Keratinocyte (primary cell): ENCODE data around the gene DNAJC9. TPM values are rescaled to one million over a fixed set of nuclear protein-coding genes. Genes with fewer than 3 reads are reported as not detected.

Experiments
- DNase-seq: peaks from one replicate; pipeline ENCODE4 v3.0.0-alpha.2; 2011; ENCODE audit warnings: low read depth, missing footprints, low spot score
- FAIRE-seq: peaks from 2 replicates; lab custom pipeline; 2011; peaks lifted over from hg19 to GRCh38; lab: Jason Lieb, UNC
- H2AFZ ChIP-seq: 2 replicates; pipeline ENCODE4 v1.6.0; 2012; ENCODE audit warnings: low read length, control low read depth, inconsistent platforms; ENCODE audit not compliant: control insufficient read depth
- H3K27ac ChIP-seq: 2 replicates; pipeline ENCODE4 v1.5.1; 2011; ENCODE audit warnings: low read length; ENCODE audit not compliant: control insufficient read depth, insufficient read depth
- H3K27me3 ChIP-seq: 3 replicates; pipeline ENCODE4 v1.6.0; 2011; ENCODE audit warnings: low read length; ENCODE audit not compliant: control insufficient read depth, insufficient read depth; ENCODE audit errors: extremely low read depth
- H3K36me3 ChIP-seq, 2 experiments: 2 replicates in 1 of 2; 3 replicates in 1 of 2; pipeline ENCODE4 v1.5.1; 2011; ENCODE audit warnings: low read length in 2 of 2, mild to moderate bottlenecking in 1 of 2; ENCODE audit not compliant: control insufficient read depth in 2 of 2, insufficient read depth in 2 of 2; ENCODE audit errors: extremely low read depth in 1 of 2
- H3K4me1 ChIP-seq: 3 replicates; pipeline ENCODE4 v1.5.1; 2011; ENCODE audit warnings: low read length; ENCODE audit not compliant: control insufficient read depth, insufficient read depth; ENCODE audit errors: extremely low read depth
- H3K4me2 ChIP-seq: 3 replicates; pipeline ENCODE4 v1.6.0; 2011; ENCODE audit warnings: low read depth, low read length; ENCODE audit not compliant: control insufficient read depth, insufficient read depth; ENCODE audit errors: extremely low read depth
- H3K4me3 ChIP-seq, 3 experiments: fragments of 200-600 bp in 1 of 3; sonication (generic) in 1 of 3; 2 replicates in 2 of 3; 3 replicates in 1 of 3; pipeline ENCODE4 v1.5.1; 2011 to 2016; ENCODE audit warnings: low read length in 3 of 3, mild to moderate bottlenecking in 3 of 3, control low read depth in 2 of 3, inconsistent platforms in 1 of 3, low read depth in 1 of 3, mixed read lengths in 1 of 3, mixed run types in 1 of 3, moderate library complexity in 1 of 3; ENCODE audit not compliant: control insufficient read depth in 2 of 3, insufficient read depth in 2 of 3; ENCODE audit errors: extremely low read depth in 1 of 3
- H3K79me2 ChIP-seq: 2 replicates; pipeline ENCODE4 v1.6.0; 2012; ENCODE audit warnings: low read length; ENCODE audit not compliant: control insufficient read depth, insufficient read depth
- H3K9ac ChIP-seq: 3 replicates; pipeline ENCODE4 v1.6.0; 2011; ENCODE audit warnings: low read length; ENCODE audit not compliant: control insufficient read depth, insufficient read depth; ENCODE audit errors: extremely low read depth
- H3K9me1 ChIP-seq: 3 replicates; pipeline ENCODE4 v1.6.0; 2011; ENCODE audit warnings: low read length; ENCODE audit not compliant: control insufficient read depth, insufficient read depth; ENCODE audit errors: extremely low read depth
- H3K9me3 ChIP-seq: 2 replicates; pipeline ENCODE4 v1.5.1; 2012; ENCODE audit warnings: low read depth, low read length; ENCODE audit not compliant: control insufficient read depth
- H4K20me1 ChIP-seq: 3 replicates; pipeline ENCODE4 v1.6.0; 2011; ENCODE audit warnings: low read length; ENCODE audit not compliant: control insufficient read depth, insufficient read depth; ENCODE audit errors: extremely low read depth
- EZH2 ChIP-seq: IDR thresholded peaks from one replicate; pipeline ENCODE4 v1.6.1; 2012; ENCODE audit warnings: inconsistent platforms, mild to moderate bottlenecking, low read length, moderate library complexity
- dilution Hi-C: fragments of 300-500 bp; cut with MboI; formaldehyde crosslinking; loops from one replicate; pipeline ENCODE4 v1.7.0; 2020; ENCODE audit warnings: low sequenced_read_pairs; ENCODE audit not compliant: extremely low pct_ligation_motif_present
- polyA plus RNA-seq, 5 experiments: library from polyadenylated mRNA; depleted of rRNA in 3 of 5; stranded (reverse) in 3 of 5; stranded (forward) in 1 of 5; unstranded in 1 of 5; fragments of >200 nt; gene quantifications; 1 replicate in 1 of 5; 2 replicates in 3 of 5; 3 replicates in 1 of 5; pipeline versions ENCODE4 v1.2.1 to v1.2.3, GENCODE V29; 2011 to 2012; ENCODE audit warnings: missing spikeins in 2 of 5, low read depth in 1 of 5, low replicate concordance in 1 of 5
- TF ChIP-seq, protein P1 (sequence below), 3 experiments: IDR thresholded peaks in 1 of 3; conservative IDR thresholded peaks in 1 of 3; optimal IDR thresholded peaks in 1 of 3; 2 replicates in 2 of 3; 3 replicates in 1 of 3; pipeline versions ENCODE3 to v1.5.1; 2011; ENCODE audit warnings: low read length in 3 of 3, mild to moderate bottlenecking in 3 of 3, moderate library complexity in 2 of 3, control low read depth in 1 of 3, inconsistent platforms in 1 of 3; ENCODE audit not compliant: insufficient read depth in 2 of 3; ENCODE audit errors: extremely low read depth in 1 of 3

DNAJC9 gene
- polyA plus RNA-seq, 1 donor (not counting 4 experiments of a cell fraction or from before 2014, with no cell fraction given): 23.3 TPM

DNA sequence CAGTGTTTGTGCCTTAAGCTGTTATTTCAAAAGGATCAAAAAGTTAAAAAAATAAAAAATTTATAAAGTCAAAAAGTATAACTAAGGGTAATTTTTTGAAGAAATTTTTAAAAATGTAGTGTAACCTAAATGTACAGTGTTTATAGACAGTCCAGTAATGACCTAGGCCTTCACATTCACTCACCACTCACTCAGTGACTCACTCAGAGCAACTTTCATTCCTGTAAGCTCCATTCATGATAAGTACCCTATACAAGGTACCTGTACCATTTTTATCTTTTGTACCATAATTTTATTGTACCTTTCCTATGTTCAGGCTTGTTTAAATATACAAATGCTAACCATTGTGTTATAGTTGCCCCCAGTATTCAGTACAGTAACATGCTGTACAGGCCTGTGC is 21.5 kb downstream of the DNAJC9 start:
- Histone ChIP-seq H3K4me2 (no peak overlapping the region), H3K27ac (no peak overlapping the region), H3K9me3 (no peaks in the 10 kb centered on the region), H3K9ac (no peak overlapping the region), H2AFZ (no peak overlapping the region), H3K9me1 (no peaks in the 10 kb centered on the region), H3K36me3 (no peaks in the 10 kb centered on the region), H3K4me3 (no peak overlapping the region), H3K79me2 (no peaks in the 10 kb centered on the region), H4K20me1 (no peaks in the 10 kb centered on the region), H3K27me3 (no peaks in the 10 kb centered on the region), H3K4me1 (no peaks in the 10 kb centered on the region)
- TF ChIP-seq EZH2: no peak
- TF ChIP-seq, protein P1, sequence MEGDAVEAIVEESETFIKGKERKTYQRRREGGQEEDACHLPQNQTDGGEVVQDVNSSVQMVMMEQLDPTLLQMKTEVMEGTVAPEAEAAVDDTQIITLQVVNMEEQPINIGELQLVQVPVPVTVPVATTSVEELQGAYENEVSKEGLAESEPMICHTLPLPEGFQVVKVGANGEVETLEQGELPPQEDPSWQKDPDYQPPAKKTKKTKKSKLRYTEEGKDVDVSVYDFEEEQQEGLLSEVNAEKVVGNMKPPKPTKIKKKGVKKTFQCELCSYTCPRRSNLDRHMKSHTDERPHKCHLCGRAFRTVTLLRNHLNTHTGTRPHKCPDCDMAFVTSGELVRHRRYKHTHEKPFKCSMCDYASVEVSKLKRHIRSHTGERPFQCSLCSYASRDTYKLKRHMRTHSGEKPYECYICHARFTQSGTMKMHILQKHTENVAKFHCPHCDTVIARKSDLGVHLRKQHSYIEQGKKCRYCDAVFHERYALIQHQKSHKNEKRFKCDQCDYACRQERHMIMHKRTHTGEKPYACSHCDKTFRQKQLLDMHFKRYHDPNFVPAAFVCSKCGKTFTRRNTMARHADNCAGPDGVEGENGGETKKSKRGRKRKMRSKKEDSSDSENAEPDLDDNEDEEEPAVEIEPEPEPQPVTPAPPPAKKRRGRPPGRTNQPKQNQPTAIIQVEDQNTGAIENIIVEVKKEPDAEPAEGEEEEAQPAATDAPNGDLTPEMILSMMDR (optimal IDR thresholded peaks at IDR 0.05 in 1 of 3, IDR thresholded peaks at IDR 0.05 in 1 of 3, conservative IDR thresholded peaks at IDR 0.05 in 1 of 3; ENCODE audit: extremely low read depth in 1 of 3, insufficient read depth in 2 of 3, low read length in 3 of 3): no peak
- dilution Hi-C loops: no loop called here
- DNase-seq: no peak
- FAIRE-seq: peak; percentile 36

DNA sequence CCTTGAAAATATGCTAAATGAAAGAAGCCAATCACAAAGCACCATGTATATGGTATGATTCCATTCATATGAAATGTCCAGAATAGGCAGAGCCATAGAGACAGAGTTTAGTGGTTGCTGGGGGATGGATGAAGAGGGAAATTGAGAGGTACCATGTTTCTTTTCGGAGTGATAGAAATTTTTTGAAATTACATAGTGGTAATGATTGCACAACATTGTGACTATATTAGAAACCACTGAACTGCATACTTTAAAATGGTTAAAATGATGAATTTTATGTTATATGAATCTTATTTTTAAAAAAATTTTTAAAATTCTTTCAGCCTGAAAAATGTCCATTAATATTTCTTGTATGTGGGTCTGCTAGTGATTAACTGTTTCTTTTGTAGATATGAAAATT is 26.1 kb downstream of the DNAJC9 start:
- TF ChIP-seq, protein P1 (optimal IDR thresholded peaks at IDR 0.05 in 1 of 3, IDR thresholded peaks at IDR 0.05 in 1 of 3, conservative IDR thresholded peaks at IDR 0.05 in 1 of 3; ENCODE audit: extremely low read depth in 1 of 3, insufficient read depth in 2 of 3, low read length in 3 of 3): no peak
- no peak for TF ChIP-seq EZH2
- H2AFZ ChIP-seq: no peak overlapping the region
- no peak overlapping the region for H3K4me3 ChIP-seq
- no peaks in the 10 kb centered on the region for H3K79me2 ChIP-seq
- H3K9me3 ChIP-seq: no peaks in the 10 kb centered on the region
- H4K20me1 ChIP-seq: no peaks in the 10 kb centered on the region
- H3K4me2 ChIP-seq: no peak overlapping the region
- no peak overlapping the region for H3K9ac ChIP-seq
- no peaks in the 10 kb centered on the region for H3K9me1 ChIP-seq
- FAIRE-seq (no peak), DNase-seq (no peak)
- no peak overlapping the region for H3K27ac ChIP-seq
- no peaks in the 10 kb centered on the region for H3K27me3 ChIP-seq
- H3K36me3 ChIP-seq: peaks cover 3 to 5% of the 10 kb centered on the region in 2 experiments
- H3K4me1 ChIP-seq: no peaks in the 10 kb centered on the region
- dilution Hi-C loops: no loop called here
